Endothelial cell of umbilical vein (primary cell): ENCODE measurements around the gene SLC15A5. TPM values are rescaled to one million over a fixed set of nuclear protein-coding genes. Genes with fewer than 3 reads are reported as not detected.

ENCODE experiments used
- BruUV-seq: library from RNA; stranded (reverse); fragments of 400-500 nt; replicated peaks from 2 replicates; lab custom pipeline; 2021; lab: Mats Ljungman, UMichigan
- CTCF ChIA-PET: fragments of 300-600, 350-600 bp; sonication (Branson Sonifier 250); formaldehyde crosslinking; loops from one replicate; lab custom pipeline; 2021; ENCODE audit warnings: antibody characterized with exemption, inconsistent platforms; lab: Charles Lee
- POLR2A ChIA-PET: fragments of 300-600, 350-600 bp; sonication (Branson Sonifier 250); formaldehyde crosslinking; loops from one replicate; lab custom pipeline; 2021; ENCODE audit warnings: antibody characterized with exemption, inconsistent platforms; lab: Charles Lee
- DNase-seq: peaks from one replicate; pipeline ENCODE4 v3.0.0-alpha.2; 2011; ENCODE audit warnings: low read depth, low spot score
- FAIRE-seq: peaks from 2 replicates; lab custom pipeline; 2011; peaks lifted over from hg19 to GRCh38; lab: Jason Lieb, UNC
- H2AFZ ChIP-seq: 2 replicates; pipeline ENCODE4 v1.6.0; 2012; ENCODE audit warnings: low read depth, low read length, control low read depth, inconsistent platforms
- H3K27ac ChIP-seq: 2 replicates; pipeline ENCODE4 v1.5.1; 2011; ENCODE audit warnings: low read depth, mild to moderate bottlenecking, control low read depth, low read length, moderate library complexity; ENCODE audit not compliant: insufficient read depth
- H3K27me3 ChIP-seq, 2 experiments: 2 replicates each; pipeline versions ENCODE4 v1.6.0 to v1.6.1; 2011; ENCODE audit warnings: low read length in 2 of 2, mixed read lengths in 1 of 2; ENCODE audit not compliant: control insufficient read depth in 2 of 2, insufficient read depth in 2 of 2
- H3K36me3 ChIP-seq, 2 experiments: 2 replicates in 1 of 2; 3 replicates in 1 of 2; pipeline ENCODE4 v1.5.1; 2011; ENCODE audit warnings: low read length in 2 of 2, mild to moderate bottlenecking in 1 of 2, moderate library complexity in 1 of 2; ENCODE audit not compliant: control insufficient read depth in 2 of 2, insufficient read depth in 2 of 2; ENCODE audit errors: extremely low read depth in 1 of 2
- H3K4me1 ChIP-seq: 3 replicates; pipeline ENCODE4 v1.5.1; 2011; ENCODE audit warnings: mild to moderate bottlenecking, low read length; ENCODE audit not compliant: control insufficient read depth, insufficient read depth; ENCODE audit errors: extremely low read depth
- H3K4me2 ChIP-seq: 2 replicates; pipeline ENCODE4 v1.6.1; 2011; ENCODE audit warnings: low read length, control low read depth, mixed read lengths; ENCODE audit not compliant: insufficient read depth
- H3K4me3 ChIP-seq, 3 experiments: fragments of 200-600 bp in 1 of 3; sonication (generic), shearing (Covaris generic) in 1 of 3; replicated peaks in 1 of 3; 2 replicates each; pipeline ENCODE4 v1.5.1; 2011 to 2016; ENCODE audit warnings: control low read depth in 3 of 3, low read length in 3 of 3, mild to moderate bottlenecking in 2 of 3, inconsistent platforms in 1 of 3, low read depth in 1 of 3, moderate library complexity in 1 of 3; ENCODE audit not compliant: insufficient read depth in 1 of 3
- H3K79me2 ChIP-seq: 2 replicates; pipeline ENCODE4 v1.6.0; 2012; ENCODE audit warnings: low read length, inconsistent platforms; ENCODE audit not compliant: control insufficient read depth, insufficient read depth
- H3K9ac ChIP-seq: replicated peaks from 2 replicates; pipeline ENCODE3; 2011; ENCODE audit warnings: low read length, control low read depth; ENCODE audit not compliant: insufficient read depth; ENCODE audit errors: extremely low read depth
- H3K9me1 ChIP-seq: replicated peaks from 3 replicates; pipeline ENCODE4 v1.6.0; 2011; ENCODE audit warnings: mild to moderate bottlenecking, low read length; ENCODE audit not compliant: control insufficient read depth, insufficient read depth; ENCODE audit errors: extremely low read depth
- H3K9me3 ChIP-seq: replicated peaks from 2 replicates; pipeline ENCODE4 v1.5.1; 2012; ENCODE audit warnings: low read length, inconsistent platforms; ENCODE audit not compliant: control insufficient read depth, insufficient read depth
- H4K20me1 ChIP-seq: replicated peaks from 2 replicates; pipeline ENCODE3; 2011; ENCODE audit warnings: mild to moderate bottlenecking, low read length; ENCODE audit not compliant: control insufficient read depth, insufficient read depth; ENCODE audit errors: extremely low read depth
- EZH2 ChIP-seq: IDR thresholded peaks from 2 replicates; pipeline ENCODE4 v1.6.1; 2012; ENCODE audit warnings: borderline replicate concordance, low read depth, mild to moderate bottlenecking, moderate library complexity, low read length, inconsistent platforms; ENCODE audit not compliant: severe bottlenecking
- FOS ChIP-seq: IDR thresholded peaks from 2 replicates; pipeline ENCODE4 v1.6.1; 2011; ENCODE audit warnings: mild to moderate bottlenecking, low read length, moderate library complexity, borderline replicate concordance; ENCODE audit not compliant: insufficient read depth
- GATA2 ChIP-seq: IDR thresholded peaks from 2 replicates; pipeline ENCODE4 v1.7.0; 2011; ENCODE audit warnings: low read depth, mild to moderate bottlenecking, moderate library complexity, mixed read lengths, low read length; ENCODE audit not compliant: insufficient read length, insufficient read depth
- JUN ChIP-seq: IDR thresholded peaks from 2 replicates; pipeline ENCODE4 v1.6.1; 2011; ENCODE audit warnings: borderline replicate concordance, low read depth; ENCODE audit not compliant: insufficient read length, insufficient read depth
- MYC ChIP-seq: IDR thresholded peaks from one replicate; pipeline ENCODE4 v1.6.1; 2011; ENCODE audit warnings: mild to moderate bottlenecking, low read depth, low read length
- POLR2A ChIP-seq: IDR thresholded peaks from 2 replicates; pipeline ENCODE4 v1.6.1; 2012; ENCODE audit warnings: low read depth, mild to moderate bottlenecking, control low read depth, low read length
- POLR2AphosphoS5 ChIP-seq: IDR thresholded peaks from 2 replicates; pipeline ENCODE4 v1.6.1; 2012; ENCODE audit warnings: low read depth, mild to moderate bottlenecking, control low read depth, low read length, moderate library complexity; ENCODE audit not compliant: insufficient read depth
- dilution Hi-C: fragments of 300-500 bp; cut with MboI; formaldehyde crosslinking; loops from one replicate; pipeline ENCODE4 v1.15.0; 2019; ENCODE audit warnings: low sequenced_read_pairs; ENCODE audit not compliant: extremely low pct_ligation_motif_present
- intact Hi-C: fragments of 100-400 bp; cut with micrococcal nuclease; formaldehyde crosslinking; loops from one replicate; pipeline ENCODE4 v1.10.0; 2022
- polyA plus RNA-seq, 4 experiments: library from polyadenylated mRNA; depleted of rRNA in 3 of 4; stranded (reverse) in 3 of 4; unstranded in 1 of 4; fragments of >200 nt; gene quantifications; 2 replicates each; pipeline versions ENCODE4 v1.2.1 to v1.2.3, GENCODE V29; 2011 to 2012; ENCODE audit warnings: missing spikeins in 1 of 4
- total RNA-seq: library from RNA; stranded (reverse); gene quantifications from 2 replicates; pipeline ENCODE4 v1.2.3, GENCODE V29; 2021
- TF ChIP-seq, protein P1 (sequence below): IDR thresholded peaks from 2 replicates; pipeline ENCODE4 v1.6.1; 2011; ENCODE audit not compliant: insufficient read depth, insufficient read length
- TF ChIP-seq, protein P2 (sequence below), 2 donors: IDR thresholded peaks; 1 replicate in 1 of 2; 2 replicates in 1 of 2; pipeline ENCODE4 v1.5.1; 2011; ENCODE audit warnings: low read length in 2 of 2, mild to moderate bottlenecking in 2 of 2, moderate library complexity in 2 of 2, control low read depth in 1 of 2, inconsistent platforms in 1 of 2, low read depth in 1 of 2; ENCODE audit not compliant: insufficient read depth in 1 of 2; ENCODE audit errors: extremely low read depth in 1 of 2

SLC15A5 gene
- total and polyA plus RNA-seq, 2 donors (not counting 3 experiments of a cell fraction or from before 2014, with no cell fraction given) = not detected

DNA sequence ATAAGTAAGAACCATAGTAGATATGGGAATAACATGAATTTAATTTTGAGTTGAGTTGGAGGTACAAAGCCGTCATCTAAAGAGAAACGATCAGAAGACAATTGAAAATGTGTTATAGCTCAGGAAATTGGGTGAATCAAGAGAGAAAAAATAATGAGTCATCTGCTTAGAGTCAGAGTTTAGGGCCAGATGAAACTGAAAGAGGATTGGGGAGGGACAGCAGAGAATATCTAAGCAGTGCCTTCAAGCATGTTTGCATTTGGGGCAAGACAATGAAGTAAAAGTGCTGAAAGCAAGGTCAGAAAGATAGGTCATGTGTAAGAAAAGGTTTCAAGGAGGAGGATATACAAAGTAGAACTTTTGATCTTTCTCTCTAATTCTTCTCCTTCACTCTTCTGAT, 49.4 kb downstream of the SLC15A5 start:
- dilution Hi-C loops (no loop called here), intact Hi-C loops (no loop called here)
- DNase-seq (no peak), FAIRE-seq (no peak)
- POLR2A ChIA-PET = no interaction called here
- Histone ChIP-seq H3K36me3 (no peaks in the 10 kb centered on the region), H3K4me1 (no peaks in the 10 kb centered on the region), H3K9ac (no peak overlapping the region), H3K9me3 (no peaks in the 10 kb centered on the region), H3K4me3 (no peak overlapping the region), H2AFZ (no peak overlapping the region), H3K79me2 (no peaks in the 10 kb centered on the region), H3K27ac (no peak overlapping the region), H4K20me1 (no peaks in the 10 kb centered on the region), H3K27me3 (no peaks in the 10 kb centered on the region), H3K9me1 (no peaks in the 10 kb centered on the region), H3K4me2 (no peak overlapping the region)
- no TSS peak for BruUV-seq
- TF ChIP-seq POLR2AphosphoS5 = no peak
- no peak for TF ChIP-seq MYC
- TF ChIP-seq POLR2A = no peak
- TF ChIP-seq EZH2 = no peak
- no peak for TF ChIP-seq GATA2
- no peak for TF ChIP-seq JUN
- TF ChIP-seq, protein P1, sequence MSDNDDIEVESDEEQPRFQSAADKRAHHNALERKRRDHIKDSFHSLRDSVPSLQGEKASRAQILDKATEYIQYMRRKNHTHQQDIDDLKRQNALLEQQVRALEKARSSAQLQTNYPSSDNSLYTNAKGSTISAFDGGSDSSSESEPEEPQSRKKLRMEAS = no peak
- TF ChIP-seq, protein P2, sequence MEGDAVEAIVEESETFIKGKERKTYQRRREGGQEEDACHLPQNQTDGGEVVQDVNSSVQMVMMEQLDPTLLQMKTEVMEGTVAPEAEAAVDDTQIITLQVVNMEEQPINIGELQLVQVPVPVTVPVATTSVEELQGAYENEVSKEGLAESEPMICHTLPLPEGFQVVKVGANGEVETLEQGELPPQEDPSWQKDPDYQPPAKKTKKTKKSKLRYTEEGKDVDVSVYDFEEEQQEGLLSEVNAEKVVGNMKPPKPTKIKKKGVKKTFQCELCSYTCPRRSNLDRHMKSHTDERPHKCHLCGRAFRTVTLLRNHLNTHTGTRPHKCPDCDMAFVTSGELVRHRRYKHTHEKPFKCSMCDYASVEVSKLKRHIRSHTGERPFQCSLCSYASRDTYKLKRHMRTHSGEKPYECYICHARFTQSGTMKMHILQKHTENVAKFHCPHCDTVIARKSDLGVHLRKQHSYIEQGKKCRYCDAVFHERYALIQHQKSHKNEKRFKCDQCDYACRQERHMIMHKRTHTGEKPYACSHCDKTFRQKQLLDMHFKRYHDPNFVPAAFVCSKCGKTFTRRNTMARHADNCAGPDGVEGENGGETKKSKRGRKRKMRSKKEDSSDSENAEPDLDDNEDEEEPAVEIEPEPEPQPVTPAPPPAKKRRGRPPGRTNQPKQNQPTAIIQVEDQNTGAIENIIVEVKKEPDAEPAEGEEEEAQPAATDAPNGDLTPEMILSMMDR (IDR thresholded peaks at IDR 0.05; ENCODE audit: extremely low read depth in 1 of 2, insufficient read depth in 1 of 2, low read depth in 1 of 2, low read length in 2 of 2) = no peak
- no peak for TF ChIP-seq FOS
- CTCF ChIA-PET = no interaction called here
